GM20000 (cell line): ENCODE measurements around the gene CNR1.

ENCODE experiments used
- DNase-seq: peaks from one replicate; pipeline ENCODE4 v3.0.0; 2012; ENCODE audit warnings: low spot score
- CTCF ChIP-seq: IDR thresholded peaks from 2 replicates; pipeline ENCODE4 v1.5.1; 2012; ENCODE audit warnings: mild to moderate bottlenecking, control low read depth; ENCODE audit errors: extremely low read depth, missing control alignments

Gene CNR1

GRCh38 chr6:88143421-88144157 lies 22.6 kb downstream of the CNR1 start:
- no peak for DNase-seq
- no peak for TF ChIP-seq CTCF

DNA sequence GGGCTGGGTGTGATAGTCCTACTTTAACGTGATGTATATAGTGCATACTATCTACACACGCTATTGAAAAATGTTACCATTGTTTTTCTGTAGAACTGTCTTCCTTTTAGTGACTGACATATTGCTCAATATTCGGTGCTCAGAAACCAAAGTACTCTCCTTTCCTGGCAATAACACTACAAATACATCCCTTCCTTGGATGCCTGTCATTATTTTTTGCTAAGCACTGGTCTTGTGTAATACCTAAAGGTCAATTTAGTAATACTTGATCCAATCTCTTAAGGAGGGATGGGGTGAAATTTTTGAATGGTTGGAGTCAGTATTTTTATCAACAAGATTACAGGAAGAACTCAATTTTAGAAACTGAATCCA lies 23.9 kb downstream of the CNR1 start:
- TF ChIP-seq CTCF: no peak
- no peak for DNase-seq

- peak; percentile 53 for DNase-seq
- TF ChIP-seq CTCF: no peak
Observed at GRCh38 chr6:88141561-88142296, 24.4 kb downstream of the CNR1 start.

GRCh38 chr6:88137915-88138314 lies 28.2 kb downstream of the CNR1 start:
- DNase-seq: no peak

DNA sequence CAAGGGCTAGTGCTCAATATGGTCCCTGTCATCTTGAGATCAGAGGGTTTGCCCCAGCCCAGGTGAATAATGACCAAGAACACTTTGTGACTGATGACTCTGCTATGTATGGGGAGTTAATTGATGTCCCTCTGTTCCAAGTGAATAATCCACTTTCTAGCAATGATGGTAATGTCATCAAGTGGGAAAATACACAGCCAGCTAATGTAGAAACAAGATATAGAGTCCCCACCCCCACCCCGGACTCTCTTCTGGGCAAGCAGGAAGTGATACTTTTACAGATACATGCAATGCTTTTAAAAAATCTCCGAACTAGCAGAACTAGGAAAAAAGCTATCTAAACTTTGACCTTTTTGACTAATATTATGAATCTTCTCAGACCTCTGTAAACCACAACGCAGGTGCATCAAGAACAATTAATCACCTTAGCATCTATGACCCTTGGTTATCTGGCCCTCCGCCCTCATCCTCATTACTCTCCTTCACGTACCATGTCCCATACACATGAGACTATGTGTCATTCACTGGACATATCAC lies 30.5 kb downstream of the CNR1 start:
- peak; percentile 42 for DNase-seq
- TF ChIP-seq CTCF: no peak

More at GRCh38 chr6:88137915-88138314, 28.2 kb downstream of the CNR1 start:
- no peak for TF ChIP-seq CTCF

- TF ChIP-seq CTCF: no peak
- DNase-seq: no peak
Observed at GRCh38 chr6:88134575-88134974, 31.6 kb downstream of the CNR1 start.

GRCh38 chr6:88133718-88134117 lies 32.4 kb downstream of the CNR1 start:
- TF ChIP-seq CTCF: no peak
- DNase-seq: no peak
